Lung (tissue), 12 donors: ENCODE results near the gene LHPP. TPM values are rescaled to one million over a fixed set of nuclear protein-coding genes. Genes with fewer than 3 reads are reported as not detected.

Experiments used
- ATAC-seq: fragments of 200-7000 bp; cut with Tn5 transposase; one replicate; pipeline ENCODE4 v1.9.1; 2020; ENCODE audit warnings: moderate number of reproducible peaks; ENCODE audit not compliant: insufficient read depth, low FRiP score
- DNase-seq, 3 donors: peaks; one replicate each; pipeline ENCODE4 v3.0.0-alpha.2; 2013 to 2017
- H3K27ac ChIP-seq, 2 donors: one replicate each; pipeline ENCODE4 v1.5.1; 2013; ENCODE audit warnings: mild to moderate bottlenecking in 2 of 2, moderate library complexity in 2 of 2, control low read depth in 1 of 2, inconsistent platforms in 1 of 2, low read depth in 1 of 2, low read length in 1 of 2
- H3K27me3 ChIP-seq, 3 donors: one replicate each; pipeline ENCODE4 v1.5.1; 2013; ENCODE audit warnings: low read length in 2 of 3; ENCODE audit not compliant: control insufficient read depth in 3 of 3, insufficient read depth in 3 of 3
- H3K36me3 ChIP-seq, 4 donors: one replicate each; pipeline ENCODE4 v1.5.1; 2013; ENCODE audit warnings: low read length in 4 of 4, mild to moderate bottlenecking in 1 of 4, moderate library complexity in 1 of 4; ENCODE audit not compliant: control insufficient read depth in 4 of 4, insufficient read depth in 4 of 4
- H3K4me1 ChIP-seq, 5 donors: one replicate each; pipeline ENCODE4 v1.5.1; 2013; ENCODE audit warnings: low read length in 5 of 5, mild to moderate bottlenecking in 2 of 5, moderate library complexity in 1 of 5; ENCODE audit not compliant: control insufficient read depth in 5 of 5, insufficient read depth in 5 of 5
- H3K4me3 ChIP-seq: one replicate; pipeline ENCODE4 v1.5.1; 2013; ENCODE audit warnings: mild to moderate bottlenecking, control low read depth, moderate library complexity
- H3K9ac ChIP-seq, 2 donors: one replicate each; pipeline ENCODE4 v1.5.1; 2013; ENCODE audit warnings: low read length in 2 of 2, control low read depth in 1 of 2; ENCODE audit not compliant: insufficient read depth in 1 of 2
- H3K9me3 ChIP-seq, 4 donors: one replicate each; pipeline ENCODE4 v1.5.1; 2013; ENCODE audit warnings: low read length in 3 of 4, mild to moderate bottlenecking in 1 of 4, moderate library complexity in 1 of 4; ENCODE audit not compliant: control insufficient read depth in 4 of 4, insufficient read depth in 3 of 4
- whole genome bisulfite sequencing, 2 donors: extraction: QIAGEN DNeasy Blood & Tissue Kit; methylation state at CpG; one replicate each; pipeline ENCODE4 v1.1.7; 2013; 5-methylcytosine and 5-hydroxymethylcytosine counted together
- polyA plus RNA-seq, 2 donors: library from polyadenylated mRNA; stranded (reverse); fragments of 200-250 nt; gene quantifications; one replicate each; pipeline ENCODE4 v1.2.1, GENCODE V29; 2013
- total RNA-seq, 2 donors: library from RNA; depleted of rRNA in 1 of 2; stranded (reverse); fragments of >200 nt in 1 of 2; gene quantifications; one replicate each; pipeline ENCODE4 v1.2.1, GENCODE V29; 2014 to 2021
- TF ChIP-seq, protein P1 (sequence below): IDR thresholded peaks from 2 replicates; pipeline ENCODE4 v1.5.1; 2012; ENCODE audit warnings: mild to moderate bottlenecking; ENCODE audit errors: control extremely low read depth, extremely low read depth
- donor health status: control.
- donor health status: control.
- donor health status: Bipolar disorder and iron deficiency.
- donor health status: healthy.
- donor health status: DM: yes; HTN: yes; CAD: no.

LHPP gene
- total and polyA plus RNA-seq, 4 donors: 7.1 to 18.6 (median 14.8) TPM

DNA sequence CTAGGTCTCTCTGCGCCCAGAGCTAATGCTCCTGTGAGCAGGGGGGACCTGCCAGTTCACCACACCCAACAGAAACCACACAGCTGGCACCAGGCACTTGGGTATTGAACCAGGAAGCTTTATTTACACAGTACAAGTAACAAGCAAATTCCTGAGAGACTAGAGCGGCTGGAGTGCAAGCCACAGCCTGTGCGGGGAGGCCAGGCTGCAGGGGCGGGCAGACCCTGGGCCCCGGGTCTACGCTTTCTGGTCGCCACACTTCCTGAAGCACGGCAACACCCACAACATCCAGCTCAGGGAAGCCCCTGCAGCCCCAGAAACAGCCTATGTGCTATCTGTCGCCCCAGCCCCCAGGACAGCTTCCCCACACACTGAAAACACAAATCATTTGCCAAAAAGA lies 157.6 kb downstream of the LHPP start:
- TF ChIP-seq, protein P1, sequence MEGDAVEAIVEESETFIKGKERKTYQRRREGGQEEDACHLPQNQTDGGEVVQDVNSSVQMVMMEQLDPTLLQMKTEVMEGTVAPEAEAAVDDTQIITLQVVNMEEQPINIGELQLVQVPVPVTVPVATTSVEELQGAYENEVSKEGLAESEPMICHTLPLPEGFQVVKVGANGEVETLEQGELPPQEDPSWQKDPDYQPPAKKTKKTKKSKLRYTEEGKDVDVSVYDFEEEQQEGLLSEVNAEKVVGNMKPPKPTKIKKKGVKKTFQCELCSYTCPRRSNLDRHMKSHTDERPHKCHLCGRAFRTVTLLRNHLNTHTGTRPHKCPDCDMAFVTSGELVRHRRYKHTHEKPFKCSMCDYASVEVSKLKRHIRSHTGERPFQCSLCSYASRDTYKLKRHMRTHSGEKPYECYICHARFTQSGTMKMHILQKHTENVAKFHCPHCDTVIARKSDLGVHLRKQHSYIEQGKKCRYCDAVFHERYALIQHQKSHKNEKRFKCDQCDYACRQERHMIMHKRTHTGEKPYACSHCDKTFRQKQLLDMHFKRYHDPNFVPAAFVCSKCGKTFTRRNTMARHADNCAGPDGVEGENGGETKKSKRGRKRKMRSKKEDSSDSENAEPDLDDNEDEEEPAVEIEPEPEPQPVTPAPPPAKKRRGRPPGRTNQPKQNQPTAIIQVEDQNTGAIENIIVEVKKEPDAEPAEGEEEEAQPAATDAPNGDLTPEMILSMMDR: no peak
- peak overlapping the region in 1 of 2 donors; percentile 75 for H3K27ac ChIP-seq
- DNase-seq: peak; percentile 51 to 73 (median 56)
- H3K9ac ChIP-seq: no peak overlapping the region
- H3K4me1 ChIP-seq: peaks cover 0 to 26% (median 11%) of the 10 kb centered on the region in 5 donors
- peaks cover 0 to 27% (median 1%) of the 10 kb centered on the region in 4 donors for H3K36me3 ChIP-seq
- ATAC-seq: no peak
- no peaks in the 10 kb centered on the region for H3K27me3 ChIP-seq
- no peak overlapping the region for H3K4me3 ChIP-seq
- H3K9me3 ChIP-seq: no peaks in the 10 kb centered on the region
- WGBS, 2 donors: 28 to 34% methylated on average over 9 of the region's 9 CpGs

DNA sequence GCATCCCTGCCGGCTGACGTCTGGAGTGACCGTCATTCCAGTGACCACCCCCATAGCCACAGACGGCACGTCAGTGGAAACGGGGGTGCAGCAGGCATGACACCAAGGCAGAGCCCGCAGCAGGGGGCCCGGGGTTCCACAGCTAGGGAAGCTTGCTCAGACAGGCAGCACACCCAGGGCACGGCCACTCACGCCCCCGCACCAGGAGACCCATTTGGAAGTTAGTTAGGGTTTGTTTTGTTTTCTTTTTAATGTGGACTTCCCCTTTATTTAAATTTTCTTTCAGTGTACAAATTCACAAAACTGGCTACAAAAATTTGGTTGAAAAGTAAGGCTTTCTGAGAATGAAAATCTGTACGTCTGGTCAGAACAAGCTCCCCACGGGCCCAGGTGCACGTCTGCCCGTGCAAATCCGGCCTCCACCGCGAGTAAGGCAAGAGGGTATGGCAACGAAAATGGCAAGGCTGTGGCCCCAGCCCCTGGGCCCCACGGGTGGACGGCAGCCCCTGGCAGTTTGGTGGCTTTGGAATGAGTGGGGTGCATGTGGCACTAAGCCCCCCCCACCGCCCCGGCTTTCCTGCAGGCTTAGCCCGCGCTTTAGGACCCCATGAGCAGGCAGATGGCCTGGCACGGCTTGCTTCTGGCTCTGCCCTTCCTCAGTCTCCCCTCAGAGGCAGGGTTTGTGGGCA lies 158.3 kb downstream of the LHPP start:
- Histone ChIP-seq H3K4me3 (no peak overlapping the region), H3K9me3 (no peaks in the 10 kb centered on the region), H3K4me1 (peaks cover 0 to 28% (median 11%) of the 10 kb centered on the region in 5 donors), H3K27ac (peak overlapping the region in 1 of 2 donors; percentile 15), H3K36me3 (peaks cover 0 to 31% (median 1%) of the 10 kb centered on the region in 4 donors), H3K27me3 (no peaks in the 10 kb centered on the region), H3K9ac (no peak overlapping the region)
- ATAC-seq: no peak
- DNase-seq: no peak
- 69 to 77% methylated on average over 26 of the region's 26 CpGs for WGBS, 2 donors
- TF ChIP-seq, protein P1: no peak

DNA sequence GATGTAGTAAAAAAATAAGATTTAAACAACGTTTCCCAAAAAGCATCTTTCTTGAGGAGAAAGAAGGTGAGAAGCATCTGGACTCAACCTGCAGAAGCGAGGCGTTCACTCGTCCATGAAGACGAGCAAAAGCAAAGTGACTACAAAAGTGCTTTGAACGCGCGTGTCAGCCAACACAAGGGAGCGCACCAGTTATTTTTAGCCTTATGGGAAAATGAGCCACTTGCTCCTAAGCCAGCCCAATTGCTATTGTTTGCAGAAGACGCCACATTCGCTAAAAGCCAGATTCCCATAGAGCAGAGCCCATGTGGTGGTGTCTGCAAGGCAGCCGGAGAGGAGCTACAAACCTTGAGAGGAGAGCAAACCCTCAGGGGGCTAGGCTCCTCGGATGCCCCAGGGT lies 160.0 kb downstream of the LHPP start:
- H3K27ac ChIP-seq: peak overlapping the region in 1 of 2 donors; percentile 55
- no peak overlapping the region for H3K4me3 ChIP-seq
- H3K4me1 ChIP-seq: peaks cover 0 to 29% (median 11%) of the 10 kb centered on the region in 5 donors
- DNase-seq: no peak
- H3K27me3 ChIP-seq: no peaks in the 10 kb centered on the region
- 86 to 87% methylated on average over 13 of the region's 13 CpGs for WGBS, 2 donors
- peaks cover 0 to 22% (median 1%) of the 10 kb centered on the region in 4 donors for H3K36me3 ChIP-seq
- TF ChIP-seq, protein P1: no peak
- no peaks in the 10 kb centered on the region for H3K9me3 ChIP-seq
- no peak for ATAC-seq
- no peak overlapping the region for H3K9ac ChIP-seq
